ACC112 (cell line): ENCODE data around the gene RNF207.

Experiments used
- H2AFZ ChIP-seq: fragments of 200-600 bp; sonication (generic); one replicate; pipeline ENCODE4 v1.6.0; 2017; ENCODE audit warnings: antibody characterized with exemption, low read length; ENCODE audit not compliant: unreplicated experiment
- H3K27ac ChIP-seq: fragments of 200-600 bp; sonication (generic); 2 replicates; pipeline ENCODE4 v1.5.1; 2014; ENCODE audit warnings: low read depth, mild to moderate bottlenecking, antibody characterized with exemption, low read length, moderate library complexity
- H3K27me3 ChIP-seq: fragments of 200-600 bp; sonication (generic); 2 replicates; pipeline ENCODE4 v1.6.1; 2014; ENCODE audit warnings: mild to moderate bottlenecking, antibody characterized with exemption, low read length, moderate library complexity, mixed read lengths; ENCODE audit not compliant: insufficient read depth
- H3K36me3 ChIP-seq: fragments of 200-600 bp; sonication (generic); 2 replicates; pipeline ENCODE4 v1.6.1; 2016; ENCODE audit warnings: mild to moderate bottlenecking, antibody characterized with exemption, low read length, moderate library complexity, mixed read lengths; ENCODE audit not compliant: insufficient read depth
- H3K4me1 ChIP-seq: fragments of 200-600 bp; sonication (generic); one replicate; pipeline ENCODE4 v1.6.1; 2016; ENCODE audit warnings: low read length, mixed read lengths; ENCODE audit not compliant: insufficient read depth, unreplicated experiment, control insufficient read depth
- H3K4me3 ChIP-seq: fragments of 200-600 bp; sonication (generic); 2 replicates; pipeline ENCODE4 v1.5.1; 2014; ENCODE audit warnings: mild to moderate bottlenecking, low read depth, low read length
- H3K79me2 ChIP-seq: fragments of 200-600 bp; sonication (generic); one replicate; pipeline ENCODE4 v1.6.0; 2016; ENCODE audit warnings: low read length; ENCODE audit not compliant: control insufficient read depth, unreplicated experiment, insufficient read depth

RNF207 gene

DNA sequence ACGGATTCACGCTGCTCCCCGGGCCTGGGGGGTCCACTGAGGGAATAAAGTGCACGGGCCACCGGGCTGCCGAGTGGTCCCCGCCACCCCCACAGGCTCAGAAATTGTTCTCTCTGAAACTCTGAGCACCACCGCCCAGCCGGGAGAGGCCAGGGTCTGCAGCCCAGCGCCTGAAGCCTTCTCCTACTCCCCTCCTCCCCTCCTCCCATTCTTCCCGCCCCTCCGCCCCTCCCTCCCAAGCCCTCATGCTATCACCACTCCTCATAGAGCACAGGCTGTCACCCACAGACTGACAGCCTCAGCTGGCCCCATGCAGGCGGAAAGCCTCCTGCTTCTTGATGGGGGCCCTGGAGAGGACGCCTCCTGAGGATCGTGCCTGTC, 55.7 kb downstream of the RNF207 start:
- H2AFZ ChIP-seq, result peak overlapping the region; percentile 23
- H3K36me3 ChIP-seq, result no peaks in the 10 kb centered on the region
- H3K79me2 ChIP-seq, result no peaks in the 10 kb centered on the region
- H3K27ac ChIP-seq, result no peak overlapping the region
- H3K4me1 ChIP-seq, result no peaks in the 10 kb centered on the region
- H3K4me3 ChIP-seq, result no peak overlapping the region
- no peaks in the 10 kb centered on the region for H3K27me3 ChIP-seq

DNA sequence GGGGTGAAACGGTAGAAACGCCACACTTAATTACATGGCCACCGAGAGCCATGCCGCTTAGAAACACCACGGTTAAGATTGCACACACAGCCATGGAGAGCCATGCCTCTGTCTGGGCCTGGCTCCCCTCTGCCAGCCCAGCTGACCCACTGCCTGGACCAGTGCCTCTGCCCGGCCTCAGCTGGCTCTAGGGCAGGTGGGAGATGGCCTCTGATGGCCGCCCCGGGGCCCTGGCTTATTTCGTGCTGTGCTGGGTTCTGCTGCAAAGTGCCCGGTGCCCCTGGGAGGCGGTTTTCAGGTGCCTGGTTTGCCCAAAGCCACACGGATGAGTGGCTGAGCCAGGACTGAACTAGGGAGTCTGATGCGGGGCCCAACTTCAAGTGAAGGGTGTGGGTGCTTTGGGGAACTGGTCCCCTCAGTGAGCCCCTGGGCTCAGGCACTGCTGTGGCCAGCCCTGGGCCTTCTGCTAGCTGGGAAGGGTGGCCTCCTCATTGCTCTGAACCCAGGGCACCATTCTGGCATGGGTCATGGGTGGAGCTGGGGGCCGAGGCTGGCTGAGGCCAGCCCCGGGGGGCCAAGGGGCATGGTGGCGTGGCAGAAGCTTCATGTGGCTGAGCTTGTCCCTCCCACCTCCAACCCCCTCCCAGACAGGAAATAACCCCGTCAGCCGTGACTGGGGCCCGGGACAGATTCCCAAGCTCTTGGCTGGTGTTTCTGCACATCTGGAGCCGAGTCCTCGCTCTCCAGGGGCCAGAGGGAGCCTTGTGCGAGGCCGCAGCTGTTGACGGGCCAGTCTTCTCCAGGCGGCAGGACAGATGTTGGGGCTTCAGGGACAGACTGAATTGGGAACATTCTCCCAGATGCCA, 56.9 kb downstream of the RNF207 start:
- peaks cover 5% of the 10 kb centered on the region for H3K4me1 ChIP-seq
- no peaks in the 10 kb centered on the region for H3K27me3 ChIP-seq
- H3K36me3 ChIP-seq, result no peaks in the 10 kb centered on the region
- H3K27ac ChIP-seq, result no peak overlapping the region
- H3K79me2 ChIP-seq, result no peaks in the 10 kb centered on the region
- H2AFZ ChIP-seq, result no peak overlapping the region
- no peak overlapping the region for H3K4me3 ChIP-seq

DNA sequence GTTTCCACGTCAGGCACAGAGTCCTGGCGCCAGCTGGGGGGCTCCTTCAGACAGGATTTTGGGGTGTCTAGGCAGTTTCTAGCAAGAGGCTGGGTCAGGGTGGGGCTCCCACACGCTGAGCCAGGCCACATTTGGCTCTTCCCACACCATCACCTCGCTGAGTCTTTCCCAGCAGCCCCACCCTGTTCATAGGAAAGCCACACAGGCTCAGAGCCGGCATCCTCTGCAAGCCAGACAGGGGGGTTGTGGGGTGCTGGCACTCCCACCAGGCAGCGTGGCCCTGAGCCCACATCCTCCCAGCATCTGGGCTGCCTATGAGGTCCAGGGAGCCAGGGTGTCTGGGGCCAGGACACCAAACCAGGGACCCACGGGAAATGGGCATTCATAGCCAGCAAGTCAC, 57.8 kb downstream of the RNF207 start:
- Histone ChIP-seq H3K27me3 (no peaks in the 10 kb centered on the region), H2AFZ (no peak overlapping the region), H3K27ac (no peak overlapping the region), H3K4me3 (no peak overlapping the region), H3K4me1 (peaks cover 13% of the 10 kb centered on the region), H3K36me3 (no peaks in the 10 kb centered on the region), H3K79me2 (no peaks in the 10 kb centered on the region)

DNA sequence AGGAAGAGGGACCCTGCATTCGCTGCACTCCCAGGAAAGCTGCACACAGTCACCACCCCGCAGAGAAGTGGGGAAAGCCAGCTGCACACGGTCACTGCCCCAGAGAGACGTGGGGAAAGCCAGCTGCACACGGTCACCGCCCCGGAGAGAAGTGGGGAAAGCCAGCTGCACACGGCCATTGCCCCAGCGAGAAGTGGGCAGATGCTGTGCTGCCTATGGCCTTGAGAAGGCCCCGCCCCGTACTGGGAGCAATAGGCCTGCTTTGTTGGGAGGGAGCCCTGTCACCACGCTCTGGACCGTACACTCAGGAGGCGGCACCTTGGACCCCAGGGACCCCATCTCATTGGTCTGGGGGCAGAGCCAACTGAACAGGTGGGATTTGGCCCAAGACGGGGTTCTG, 59.2 kb downstream of the RNF207 start:
- Histone ChIP-seq H3K4me3 (no peak overlapping the region), H3K79me2 (no peaks in the 10 kb centered on the region), H3K27me3 (no peaks in the 10 kb centered on the region), H3K27ac (no peak overlapping the region), H2AFZ (no peak overlapping the region), H3K36me3 (no peaks in the 10 kb centered on the region), H3K4me1 (peaks cover 13% of the 10 kb centered on the region)

DNA sequence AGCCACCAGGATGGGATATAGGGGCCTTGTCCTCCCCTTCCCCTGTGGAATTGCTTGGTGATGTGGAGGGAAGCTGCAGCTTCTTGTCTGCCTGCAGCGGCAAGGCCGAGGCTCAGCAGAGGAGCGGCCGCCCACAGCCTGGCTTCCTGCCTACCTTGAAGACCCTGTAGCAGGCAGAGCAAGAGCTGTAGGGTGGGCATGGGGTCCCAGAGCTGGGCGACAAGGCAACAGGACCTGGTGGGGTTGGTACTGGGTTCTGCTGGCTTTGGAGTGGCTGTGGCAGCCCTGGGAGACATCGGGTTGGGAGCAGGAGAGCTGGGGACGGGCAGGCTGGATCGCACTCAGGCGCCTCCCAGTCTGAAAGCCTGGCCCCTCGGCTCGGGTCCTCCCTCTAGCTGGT, 60.7 kb downstream of the RNF207 start:
- Histone ChIP-seq H3K27ac (no peak overlapping the region), H3K79me2 (no peaks in the 10 kb centered on the region), H2AFZ (no peak overlapping the region), H3K4me3 (no peak overlapping the region), H3K36me3 (no peaks in the 10 kb centered on the region), H3K4me1 (peaks cover 13% of the 10 kb centered on the region), H3K27me3 (no peaks in the 10 kb centered on the region)

DNA sequence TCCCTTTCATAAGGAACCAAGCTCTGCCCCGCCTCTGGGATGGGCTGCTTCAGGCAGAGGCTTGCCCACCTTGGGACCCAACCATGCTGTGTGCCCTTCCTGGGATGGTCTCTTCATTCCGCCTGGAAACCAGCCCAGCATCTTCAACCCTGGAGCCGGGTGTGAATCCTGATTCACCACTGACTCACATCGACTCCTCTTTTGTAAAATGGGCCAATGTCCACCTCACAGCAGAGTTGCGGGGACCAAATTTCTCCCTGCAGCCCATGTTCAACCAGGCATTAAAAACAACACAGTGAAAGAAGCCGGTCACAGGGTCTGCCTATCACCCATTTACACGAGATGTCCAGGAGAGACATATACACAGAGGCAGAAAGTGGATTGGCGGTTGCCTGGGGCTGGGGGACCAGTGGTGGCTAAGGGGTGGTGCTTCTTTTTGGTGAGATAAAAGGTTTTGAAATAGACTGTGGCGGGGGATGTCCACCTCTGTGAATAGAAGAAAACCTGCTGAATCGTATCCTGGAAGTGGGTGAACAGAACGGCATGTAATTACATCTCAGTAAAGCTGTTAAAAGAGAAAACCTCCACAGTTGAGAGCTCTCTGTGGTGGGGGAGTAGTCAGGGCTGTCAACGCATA, 61.9 kb downstream of the RNF207 start:
- no peaks in the 10 kb centered on the region for H3K36me3 ChIP-seq
- no peaks in the 10 kb centered on the region for H3K79me2 ChIP-seq
- no peak overlapping the region for H3K27ac ChIP-seq
- H3K27me3 ChIP-seq, result no peaks in the 10 kb centered on the region
- H3K4me1 ChIP-seq, result peaks cover 13% of the 10 kb centered on the region
- H3K4me3 ChIP-seq, result no peak overlapping the region
- H2AFZ ChIP-seq, result no peak overlapping the region

DNA sequence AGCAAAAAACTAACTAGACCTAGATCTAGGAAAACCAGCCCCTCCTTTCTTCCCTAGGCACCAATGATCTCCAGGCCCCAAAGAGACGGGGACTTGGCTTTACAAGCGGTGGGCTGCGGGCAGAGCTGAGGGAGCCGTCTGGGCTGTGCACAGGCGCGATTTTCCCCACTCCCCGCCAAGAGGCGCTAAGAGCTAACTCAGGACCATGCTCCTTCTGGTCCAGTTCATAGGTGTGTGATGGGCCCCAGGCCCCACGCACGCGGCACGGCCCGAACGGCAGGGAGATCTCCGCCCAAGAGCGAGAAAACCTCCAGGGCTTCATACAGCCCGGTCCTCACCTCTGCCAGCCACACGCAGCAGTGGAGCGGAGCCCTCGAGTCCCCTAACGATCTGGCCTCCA, 62.5 kb downstream of the RNF207 start:
- Histone ChIP-seq H2AFZ (no peak overlapping the region), H3K79me2 (no peaks in the 10 kb centered on the region), H3K27ac (no peak overlapping the region), H3K36me3 (no peaks in the 10 kb centered on the region), H3K27me3 (no peaks in the 10 kb centered on the region), H3K4me1 (peaks cover 17% of the 10 kb centered on the region), H3K4me3 (no peak overlapping the region)

DNA sequence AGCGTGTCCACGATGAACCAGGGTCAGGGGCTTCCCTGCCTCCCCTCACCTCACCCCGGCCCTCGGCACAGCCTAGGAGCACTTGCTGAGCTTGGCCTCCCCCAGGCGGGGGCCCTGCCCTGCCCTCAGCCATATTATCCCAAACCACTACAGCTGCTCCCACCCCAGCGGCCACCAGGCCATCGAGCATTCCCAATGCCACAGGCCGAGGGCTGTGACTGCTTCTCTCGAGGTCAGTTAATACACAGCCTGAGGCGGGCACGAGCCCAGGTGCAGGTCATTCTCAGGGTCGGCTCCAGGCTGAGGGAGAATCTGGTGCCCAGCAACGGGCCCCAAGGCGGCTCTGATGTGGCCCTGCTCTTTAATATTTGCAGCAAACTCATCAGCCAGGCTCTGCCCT, 63.4 kb downstream of the RNF207 start:
- Histone ChIP-seq H3K4me1 (peaks cover 20% of the 10 kb centered on the region), H2AFZ (no peak overlapping the region), H3K4me3 (no peak overlapping the region), H3K27ac (no peak overlapping the region), H3K79me2 (no peaks in the 10 kb centered on the region), H3K27me3 (no peaks in the 10 kb centered on the region), H3K36me3 (no peaks in the 10 kb centered on the region)

DNA sequence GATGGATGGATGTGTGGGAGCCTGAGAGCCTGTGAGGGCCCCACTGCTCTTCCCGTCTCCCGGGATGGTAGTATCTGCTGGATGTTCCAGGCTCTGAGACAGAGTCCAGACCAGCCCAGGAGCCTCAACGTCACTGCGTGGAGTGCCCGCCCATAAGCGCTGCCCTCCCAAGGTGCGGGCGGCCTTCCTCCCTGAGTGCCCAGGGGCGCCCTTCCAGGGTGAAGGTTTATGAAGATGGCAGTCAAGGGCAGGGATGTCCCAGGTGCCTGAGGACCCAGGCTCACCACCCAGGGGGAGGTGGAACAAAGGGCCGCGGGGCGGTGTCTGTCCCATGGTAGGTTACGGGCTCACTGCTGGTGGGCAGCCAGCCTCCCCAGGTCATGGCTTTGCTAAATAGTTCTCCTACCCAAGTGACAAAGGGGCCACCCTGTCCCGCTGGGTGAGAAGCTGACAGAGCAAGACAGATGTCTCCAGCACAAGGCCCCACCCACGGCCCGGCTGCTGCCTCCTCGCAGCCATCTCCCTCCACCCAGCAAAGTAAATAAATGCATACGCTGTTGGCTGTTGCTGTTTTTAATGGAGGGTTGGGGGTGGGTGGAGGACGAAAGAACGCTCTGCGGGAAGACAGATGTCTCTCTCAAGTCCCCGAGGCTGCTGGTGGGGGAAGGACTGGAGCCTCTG, 63.9 kb downstream of the RNF207 start:
- Histone ChIP-seq H3K4me3 (no peak overlapping the region), H3K36me3 (no peaks in the 10 kb centered on the region), H2AFZ (no peak overlapping the region), H3K4me1 (peaks cover 20% of the 10 kb centered on the region), H3K79me2 (no peaks in the 10 kb centered on the region), H3K27me3 (no peaks in the 10 kb centered on the region), H3K27ac (no peak overlapping the region)

DNA sequence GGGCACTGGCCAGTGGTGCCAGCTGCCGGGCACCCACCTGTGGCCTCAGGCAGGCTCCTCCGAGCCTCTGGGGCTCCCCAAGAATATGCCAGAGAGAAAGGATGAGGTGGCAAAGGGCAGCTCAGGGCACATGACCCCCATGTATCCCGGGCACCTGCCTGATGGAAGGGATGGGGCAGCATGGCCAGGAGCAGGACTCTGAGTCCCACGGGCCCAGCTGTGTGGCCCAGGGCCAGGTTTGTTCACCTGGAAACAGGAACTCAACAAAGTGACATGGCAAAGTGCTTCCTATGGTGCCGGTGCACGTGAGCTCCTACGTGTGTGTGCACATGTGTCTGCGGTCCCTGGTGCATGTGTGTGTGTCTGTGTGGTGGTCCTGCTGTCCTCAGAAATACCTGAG, 64.5 kb downstream of the RNF207 start:
- no peak overlapping the region for H2AFZ ChIP-seq
- peaks cover 20% of the 10 kb centered on the region for H3K4me1 ChIP-seq
- no peaks in the 10 kb centered on the region for H3K79me2 ChIP-seq
- no peaks in the 10 kb centered on the region for H3K36me3 ChIP-seq
- H3K27ac ChIP-seq, result no peak overlapping the region
- no peak overlapping the region for H3K4me3 ChIP-seq
- no peaks in the 10 kb centered on the region for H3K27me3 ChIP-seq
